ENCODE data around the gene RNU2-63P. TPM values are rescaled to one million over a fixed set of nuclear protein-coding genes. Genes with fewer than 3 reads are reported as not detected.

Gene RNU2-63P
- total RNA-seq, 1 donor from 2014 or later: not detected

- TF ChIP-seq CTCF (conservative IDR thresholded peaks at IDR 0.05; ENCODE audit: low read depth, low read length): no peak
- H3K4me3 ChIP-seq (ENCODE audit: low read depth, low read length): peak within 1 kb of the TSS; percentile 91
- peak; percentile 46 for DNase-seq (ENCODE audit: low read depth)
Measured at GRCh38 chr2:88055371-88056128, 39.2 kb upstream of the RNU2-63P start, which contains the start of gene KRCC1. KRCC1 (minus strand) TSS chr2:88055783; CDS start chr2:88028563, 27,220 bp downstream.

- TF ChIP-seq CTCF (conservative IDR thresholded peaks at IDR 0.05; ENCODE audit: low read depth, low read length): no peak
- peak overlapping the region; percentile 91 for H3K4me3 ChIP-seq (ENCODE audit: low read depth, low read length)
- DNase-seq (ENCODE audit: low read depth): no peak
Measured at GRCh38 chr2:88054782-88055370, 38.5 kb upstream of the RNU2-63P start.

- TF ChIP-seq CTCF (conservative IDR thresholded peaks at IDR 0.05; ENCODE audit: low read depth, low read length): no peak
- DNase-seq (ENCODE audit: low read depth): no peak
- peak overlapping the region; percentile 91 for H3K4me3 ChIP-seq (ENCODE audit: low read depth, low read length)
Measured at GRCh38 chr2:88053934-88054781, 37.8 kb upstream of the RNU2-63P start.

- H3K4me3 ChIP-seq (ENCODE audit: low read depth, low read length): peak overlapping the region; percentile 91
- no peak for TF ChIP-seq CTCF (conservative IDR thresholded peaks at IDR 0.05; ENCODE audit: low read depth, low read length)
- DNase-seq (ENCODE audit: low read depth): no peak
Measured at GRCh38 chr2:88053296-88053695, 36.9 kb upstream of the RNU2-63P start.

- no peak for DNase-seq (ENCODE audit: low read depth)
- TF ChIP-seq CTCF (conservative IDR thresholded peaks at IDR 0.05; ENCODE audit: low read depth, low read length): no peak
- no peak overlapping the region for H3K4me3 ChIP-seq (ENCODE audit: low read depth, low read length)
Measured at GRCh38 chr2:88051792-88052191, 35.4 kb upstream of the RNU2-63P start.

- DNase-seq (ENCODE audit: low read depth): no peak
- no peak for TF ChIP-seq CTCF (conservative IDR thresholded peaks at IDR 0.05; ENCODE audit: low read depth, low read length)
- H3K4me3 ChIP-seq (ENCODE audit: low read depth, low read length): no peak overlapping the region
Measured at GRCh38 chr2:88049622-88050021, 33.3 kb upstream of the RNU2-63P start.
